Kidney epithelial cell (primary cell): ENCODE results near the gene CS. TPM values are rescaled to one million over a fixed set of nuclear protein-coding genes. Genes with fewer than 3 reads are reported as not detected.
"Not testable (repeated sequence)": the region's sequence is repeated elsewhere in the genome, so short reads cannot be mapped to it uniquely, and the experiment has no call there.

Experiments
- DNase-seq: peaks from one replicate; pipeline ENCODE4 v3.0.0-alpha.2; 2010; ENCODE audit warnings: low read depth
- H3K27me3 ChIP-seq: 2 replicates; pipeline ENCODE4 v1.6.0; 2011; ENCODE audit warnings: low read length; ENCODE audit not compliant: control insufficient read depth, insufficient read depth
- H3K36me3 ChIP-seq: 2 replicates; pipeline ENCODE4 v1.5.1; 2011; ENCODE audit warnings: low read length; ENCODE audit not compliant: control insufficient read depth, insufficient read depth
- H3K4me3 ChIP-seq: 2 replicates; pipeline ENCODE4 v1.5.1; 2011; ENCODE audit warnings: low read depth, mild to moderate bottlenecking, control low read depth, low read length
- CTCF ChIP-seq: IDR thresholded peaks from 2 replicates; pipeline ENCODE4 v1.5.1; 2011; ENCODE audit warnings: mild to moderate bottlenecking, moderate library complexity, low read length, control low read depth, inconsistent platforms; ENCODE audit not compliant: insufficient read depth, poor library complexity, severe bottlenecking
- total RNA-seq: library from RNA; depleted of rRNA; stranded (reverse); fragments of >200 nt; gene quantifications from 2 replicates; pipeline ENCODE4 v1.2.3, GENCODE V29; 2015

The CS gene
- total RNA-seq, 1 donor from 2014 or later, result 143 TPM

GRCh38 chr12:56296295-56296694 is 3.8 kb downstream of the CS start:
- DNase-seq, result no peak
- Histone ChIP-seq H3K36me3 (no peaks in the 10 kb centered on the region), H3K27me3 (no peaks in the 10 kb centered on the region), H3K4me3 (no peak overlapping the region)
- no peak for TF ChIP-seq CTCF

GRCh38 chr12:56293795-56294194 is 6.3 kb downstream of the CS start:
- Histone ChIP-seq H3K4me3 (no peak overlapping the region), H3K36me3 (no peaks in the 10 kb centered on the region), H3K27me3 (no peaks in the 10 kb centered on the region)
- DNase-seq, result no peak
- TF ChIP-seq CTCF, result no peak

GRCh38 chr12:56288705-56289387 is 11.3 kb downstream of the CS start:
- no peak for TF ChIP-seq CTCF
- DNase-seq, result no peak
- peaks cover 1% of the 10 kb centered on the region for H3K36me3 ChIP-seq
- no peak overlapping the region for H3K4me3 ChIP-seq
- no peaks in the 10 kb centered on the region for H3K27me3 ChIP-seq

GRCh38 chr12:56286044-56286830 is 13.9 kb downstream of the CS start:
- Histone ChIP-seq H3K36me3 (peaks cover 3% of the 10 kb centered on the region), H3K27me3 (no peaks in the 10 kb centered on the region), H3K4me3 (no peak overlapping the region)
- DNase-seq, result no peak
- TF ChIP-seq CTCF, result no peak

GRCh38 chr12:56284263-56284662 is 15.9 kb downstream of the CS start:
- not testable (repeated sequence) for H3K27me3 ChIP-seq, H3K4me3 ChIP-seq, H3K36me3 ChIP-seq, DNase-seq

GRCh38 chr12:56282579-56282978 is 17.6 kb downstream of the CS start:
- TF ChIP-seq CTCF, result no peak
- no peak overlapping the region for H3K4me3 ChIP-seq
- DNase-seq, result no peak
- H3K27me3 ChIP-seq, result no peaks in the 10 kb centered on the region
- H3K36me3 ChIP-seq, result peaks cover 5% of the 10 kb centered on the region
